Common myeloid progenitor, CD34-positive (primary cell): Measurements from ENCODE around the gene ADH4.
A peak's percentile ranks its signal among the peaks of the same experiment; 100 is the strongest.

Source experiments
- CTCF ChIA-PET: fragments of 350-600 bp; sonication (Branson Sonifier 250); formaldehyde crosslinking; loops from one replicate; lab custom pipeline; 2021; ENCODE audit warnings: antibody characterized with exemption; lab: Charles Lee
- POLR2A ChIA-PET: fragments of 350-600 bp; sonication (Branson Sonifier 250); formaldehyde crosslinking; loops from one replicate; lab custom pipeline; 2021; ENCODE audit warnings: antibody characterized with exemption; lab: Charles Lee
- DNase-seq, 3 donors: peaks; one replicate each; pipeline versions ENCODE4 v3.0.0 to v3.0.0-alpha.2; 2013
- H3K27ac ChIP-seq, 2 experiments: 1 replicate in 1 of 2; 2 replicates in 1 of 2; pipeline ENCODE4 v1.7.0; 2013; ENCODE audit warnings: inconsistent platforms in 2 of 2, low read length in 2 of 2, mild to moderate bottlenecking in 2 of 2, low read depth in 1 of 2, moderate library complexity in 1 of 2; ENCODE audit not compliant: severe bottlenecking in 2 of 2, insufficient read depth in 1 of 2, poor library complexity in 1 of 2
- H3K27me3 ChIP-seq, 5 experiments: replicated peaks in 2 of 5; 1 replicate in 3 of 5; 2 replicates in 2 of 5; pipeline versions ENCODE4 v1.6.1 to v1.7.0; 2013; ENCODE audit warnings: low read length in 4 of 5, mild to moderate bottlenecking in 2 of 5, moderate library complexity in 2 of 5, inconsistent platforms in 1 of 5; ENCODE audit not compliant: insufficient read depth in 5 of 5, control insufficient read depth in 4 of 5
- H3K36me3 ChIP-seq, 4 experiments: 1 replicate in 2 of 4; 2 replicates in 2 of 4; pipeline versions ENCODE4 v1.6.1 to v1.7.0; 2013; ENCODE audit warnings: low read length in 3 of 4, control low read depth in 1 of 4, mild to moderate bottlenecking in 1 of 4; ENCODE audit not compliant: control insufficient read depth in 4 of 4, insufficient read depth in 4 of 4
- H3K4me1 ChIP-seq, 4 experiments: 1 replicate in 3 of 4; 2 replicates in 1 of 4; pipeline versions ENCODE4 v1.6.1 to v1.7.1; 2013; ENCODE audit warnings: low read length in 3 of 4, mild to moderate bottlenecking in 3 of 4, control low read depth in 1 of 4, inconsistent platforms in 1 of 4, moderate library complexity in 1 of 4; ENCODE audit not compliant: control insufficient read depth in 4 of 4, insufficient read depth in 4 of 4; ENCODE audit errors: control extremely low read depth in 1 of 4
- H3K4me3 ChIP-seq, 7 experiments: 1 replicate in 4 of 7; 2 replicates in 3 of 7; pipeline versions ENCODE4 v1.5.1 to v1.7.0; 2013; ENCODE audit warnings: mild to moderate bottlenecking in 7 of 7, low read length in 6 of 7, moderate library complexity in 6 of 7, inconsistent platforms in 2 of 7, low read depth in 2 of 7, control low read depth in 1 of 7; ENCODE audit not compliant: insufficient read depth in 4 of 7, control insufficient read depth in 1 of 7; ENCODE audit errors: extremely low read depth in 1 of 7
- H3K9me3 ChIP-seq, 5 experiments: 1 replicate in 4 of 5; 2 replicates in 1 of 5; pipeline versions ENCODE4 v1.6.1 to v1.7.1; 2013; ENCODE audit warnings: low read length in 4 of 5, mild to moderate bottlenecking in 2 of 5, inconsistent platforms in 1 of 5, low read depth in 1 of 5, moderate library complexity in 1 of 5; ENCODE audit not compliant: control insufficient read depth in 4 of 5, insufficient read depth in 2 of 5; ENCODE audit errors: control extremely low read depth in 1 of 5
- WGBS: methylation state at CpG from one replicate; pipeline ENCODE4 v1.1.5; 2013; ENCODE audit not compliant: insufficient coverage; 5-methylcytosine and 5-hydroxymethylcytosine counted together

Gene ADH4

DNA sequence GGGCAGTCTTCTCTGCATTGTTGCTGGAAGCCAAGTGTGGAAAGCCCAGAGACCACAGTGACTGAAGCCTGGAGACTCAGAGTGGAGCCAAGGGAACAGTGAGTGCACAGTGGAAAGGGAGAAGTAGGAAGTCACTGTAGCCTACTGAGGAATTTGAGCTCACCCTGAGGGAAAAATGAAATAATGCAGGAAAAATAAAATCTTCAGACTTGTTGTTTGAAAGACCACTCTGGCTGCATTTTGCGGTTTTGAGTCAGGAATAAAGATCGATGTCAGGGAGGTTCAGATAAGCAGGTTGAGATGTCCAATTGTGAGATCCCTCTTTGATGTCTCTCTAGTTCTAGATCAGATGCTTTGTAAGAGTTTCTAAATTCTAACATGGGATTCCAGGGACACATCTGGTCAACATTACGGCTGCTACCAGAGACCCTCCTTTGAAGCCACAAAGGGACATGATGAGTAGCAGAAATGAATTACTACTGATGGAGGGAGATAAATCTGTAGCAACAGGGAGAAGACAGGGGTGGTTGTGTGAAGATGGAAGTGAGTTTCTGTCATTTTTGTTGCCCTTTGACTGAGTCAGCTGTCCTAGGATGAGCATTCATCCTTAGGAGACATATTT lies 8.4 kb downstream of the ADH4 start:
- Histone ChIP-seq H3K27me3 (no peaks in the 10 kb centered on the region), H3K9me3 (no peaks in the 10 kb centered on the region), H3K27ac (no peak overlapping the region), H3K36me3 (no peaks in the 10 kb centered on the region), H3K4me3 (no peak overlapping the region), H3K4me1 (no peaks in the 10 kb centered on the region)
- 67% methylated on average over 3 of the region's 3 CpGs for WGBS
- DNase-seq = no peak
- CTCF ChIA-PET = no interaction called here
- POLR2A ChIA-PET = no interaction called here

DNA sequence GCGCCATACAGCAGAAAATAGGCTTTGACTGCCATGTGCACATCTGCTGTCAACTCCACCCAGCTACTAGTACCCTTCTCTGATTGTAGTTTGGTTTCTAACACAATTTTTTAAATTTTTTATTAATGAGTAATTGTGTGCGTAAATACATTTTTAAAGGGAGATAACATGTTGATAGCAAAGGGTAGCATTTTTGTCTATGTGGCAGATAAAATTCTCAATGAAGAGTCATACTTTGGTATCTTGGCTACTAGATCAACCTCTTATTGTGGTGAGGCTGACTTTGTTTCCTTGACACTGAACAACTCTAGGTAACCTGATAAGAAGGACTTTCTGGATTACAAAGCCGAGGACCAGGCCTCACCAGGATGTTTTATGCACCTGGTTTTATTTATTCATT lies 9.5 kb downstream of the ADH4 start:
- H3K4me1 ChIP-seq = no peaks in the 10 kb centered on the region
- 100% methylated on average over 2 of the region's 3 CpGs for WGBS
- H3K36me3 ChIP-seq = no peaks in the 10 kb centered on the region
- H3K27me3 ChIP-seq = no peaks in the 10 kb centered on the region
- no peak overlapping the region for H3K27ac ChIP-seq
- H3K4me3 ChIP-seq = no peak overlapping the region
- no peaks in the 10 kb centered on the region for H3K9me3 ChIP-seq
- CTCF ChIA-PET = no interaction called here
- no peak for DNase-seq
- POLR2A ChIA-PET = no interaction called here

DNA sequence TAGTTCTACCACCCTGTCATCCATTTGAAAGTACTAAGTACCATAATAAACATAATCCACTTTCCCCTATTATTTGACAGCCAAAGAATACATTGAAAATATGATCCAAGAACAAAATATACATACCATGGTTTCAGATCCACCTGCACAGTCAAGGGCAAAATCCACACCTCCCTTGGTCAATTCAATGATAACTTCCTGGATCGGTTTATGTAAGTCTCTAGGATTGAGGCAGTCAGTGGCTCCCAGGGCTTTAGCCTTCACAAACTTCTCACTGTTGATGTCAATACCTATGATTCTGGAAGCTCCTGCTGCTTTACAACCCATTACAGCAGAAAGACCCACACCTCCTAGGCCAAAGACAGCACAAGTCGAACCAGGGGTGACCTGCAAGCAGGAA lies 12.7 kb downstream of the ADH4 start:
- H3K4me1 ChIP-seq = no peaks in the 10 kb centered on the region
- no peak overlapping the region for H3K27ac ChIP-seq
- H3K27me3 ChIP-seq = no peaks in the 10 kb centered on the region
- peaks cover 0 to 1% (median 0%) of the 10 kb centered on the region in 5 experiments for H3K9me3 ChIP-seq
- H3K4me3 ChIP-seq = no peak overlapping the region
- 100% methylated on average over 1 of the region's 2 CpGs for WGBS
- H3K36me3 ChIP-seq = no peaks in the 10 kb centered on the region
- ChIA-PET POLR2A (no interaction called here), CTCF (interaction anchor here (0.7 to 1.2 kb wide), 2 partner anchors 9 to 300 kb away, joined by 3 read pairs; no protein-coding TSS in a partner anchor)
- DNase-seq = no peak

DNA sequence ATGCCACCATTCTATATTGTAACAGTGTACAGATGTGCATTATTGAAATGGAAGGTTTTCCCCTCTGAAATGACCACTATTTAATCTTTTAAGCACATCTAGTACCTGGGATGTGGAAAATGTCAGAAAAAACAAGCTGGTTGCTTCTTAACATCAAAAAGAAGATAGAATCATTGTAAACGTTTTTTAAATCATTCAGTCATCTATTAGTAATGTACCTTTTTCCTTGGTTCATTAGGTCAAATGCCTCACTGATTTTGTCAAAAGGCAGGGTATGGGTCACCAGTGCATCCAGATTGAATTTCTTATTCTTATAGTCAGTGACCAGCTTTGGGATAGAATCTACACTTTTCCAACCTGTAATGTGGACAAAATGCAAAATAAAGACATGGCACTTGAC lies 17.7 kb downstream of the ADH4 start:
- no peaks in the 10 kb centered on the region for H3K27me3 ChIP-seq
- 100% methylated on average over 1 of the region's 1 CpG for WGBS
- H3K27ac ChIP-seq = no peak overlapping the region
- peaks cover 0 to 4% (median 0%) of the 10 kb centered on the region in 5 experiments for H3K9me3 ChIP-seq
- no peaks in the 10 kb centered on the region for H3K36me3 ChIP-seq
- DNase-seq = no peak
- POLR2A ChIA-PET = no interaction called here
- H3K4me1 ChIP-seq = no peaks in the 10 kb centered on the region
- H3K4me3 ChIP-seq = no peak overlapping the region
- CTCF ChIA-PET = no interaction called here

DNA sequence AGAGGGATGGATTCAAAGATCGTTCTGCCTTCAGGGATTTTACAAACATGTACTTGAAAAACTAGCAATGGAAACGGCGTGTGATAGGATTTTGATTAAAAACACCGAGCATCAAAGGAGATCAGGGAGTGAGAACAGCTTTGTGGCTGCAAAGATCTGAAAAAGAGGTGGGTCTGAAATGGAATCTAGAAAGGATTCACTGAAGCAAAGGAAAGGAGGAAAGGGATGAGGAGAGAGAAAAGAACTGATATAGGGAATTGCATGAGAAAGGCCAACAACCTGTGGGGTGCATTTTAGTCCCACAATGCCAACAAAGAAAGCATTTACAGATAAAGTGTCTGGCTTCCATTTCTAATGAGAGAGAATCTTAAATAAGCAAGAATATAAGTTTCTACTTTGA lies 23.1 kb downstream of the ADH4 start:
- H3K36me3 ChIP-seq = no peaks in the 10 kb centered on the region
- no peak for DNase-seq
- ChIA-PET CTCF (interaction anchor here (1.7 kb wide), 1 partner anchor 342 kb away, joined by 8 read pairs; no protein-coding TSS in a partner anchor), POLR2A (no interaction called here)
- no peak overlapping the region for H3K27ac ChIP-seq
- H3K27me3 ChIP-seq = no peaks in the 10 kb centered on the region
- no peaks in the 10 kb centered on the region for H3K4me1 ChIP-seq
- 95% methylated on average over 4 of the region's 4 CpGs for WGBS
- H3K4me3 ChIP-seq = no peak overlapping the region
- peaks cover 0 to 3% (median 0%) of the 10 kb centered on the region in 5 experiments for H3K9me3 ChIP-seq

DNA sequence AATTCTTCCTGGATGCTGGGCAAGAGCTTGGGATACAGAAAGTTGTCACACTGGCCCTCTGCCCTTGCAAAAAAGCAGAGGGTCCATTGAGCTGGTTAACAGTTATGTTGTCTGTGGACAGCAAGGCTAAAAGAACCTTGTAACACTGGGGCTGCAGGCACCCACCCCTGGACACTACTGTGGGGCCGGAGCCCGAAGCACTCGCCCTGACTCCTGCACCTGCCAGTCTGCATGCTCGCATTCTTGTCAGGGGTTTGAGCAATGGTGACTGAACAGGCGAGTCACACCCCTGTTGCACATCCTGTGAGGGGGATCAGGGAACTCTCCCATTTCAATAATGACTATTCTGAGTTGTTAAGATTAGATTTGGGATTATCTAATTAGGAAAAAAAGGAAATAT lies 23.6 kb downstream of the ADH4 start:
- ChIA-PET POLR2A (interaction anchor here (0.6 kb wide), 1 partner anchor 20 kb away, joined by 3 read pairs; no protein-coding TSS in a partner anchor), CTCF (interaction anchor here (1.7 kb wide), 1 partner anchor 343 kb away, joined by 8 read pairs; no protein-coding TSS in a partner anchor)
- WGBS = 96% methylated on average over 5 of the region's 5 CpGs
- Histone ChIP-seq H3K4me3 (no peak overlapping the region), H3K9me3 (peaks cover 0 to 3% (median 0%) of the 10 kb centered on the region in 5 experiments), H3K27me3 (no peaks in the 10 kb centered on the region), H3K27ac (no peak overlapping the region), H3K36me3 (no peaks in the 10 kb centered on the region), H3K4me1 (no peaks in the 10 kb centered on the region)
- no peak for DNase-seq

DNA sequence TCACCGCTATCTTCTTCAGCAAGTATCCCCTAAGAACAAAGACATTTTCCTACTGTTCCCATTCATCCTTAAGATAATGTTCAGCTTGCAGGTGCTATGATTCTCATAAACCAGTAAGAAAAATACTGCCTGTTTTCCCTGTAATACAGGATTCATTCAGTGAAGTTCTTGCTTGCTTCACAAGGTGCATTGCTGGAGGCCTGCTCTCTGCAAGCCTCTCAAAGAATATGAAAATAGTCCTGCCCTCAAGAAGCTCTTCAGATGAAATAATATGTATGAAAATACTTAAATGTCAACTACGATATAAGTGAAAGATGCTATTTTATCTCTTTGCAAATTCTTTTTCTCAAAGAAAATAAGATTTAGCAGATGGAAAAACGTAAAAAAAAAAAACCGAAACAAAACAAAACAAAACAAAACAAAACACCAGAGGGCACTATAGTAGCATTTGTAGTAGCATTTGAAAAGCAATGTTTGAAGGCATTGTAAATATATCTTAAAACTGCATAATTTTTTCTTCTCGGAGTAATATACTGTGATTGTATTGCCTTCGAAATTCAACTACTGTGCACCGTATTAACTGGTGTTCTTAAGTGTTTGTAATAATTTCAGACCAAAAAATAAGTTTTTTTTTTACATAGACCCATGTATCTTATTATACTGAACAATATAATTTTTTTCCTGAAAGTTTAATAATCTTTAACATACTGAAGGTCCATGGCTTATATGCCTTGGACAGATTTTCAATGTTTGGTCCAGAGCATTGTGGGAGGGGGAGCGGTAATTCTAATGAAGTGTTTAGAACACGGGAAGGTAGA lies 26.0 kb downstream of the ADH4 start:
- no peaks in the 10 kb centered on the region for H3K36me3 ChIP-seq
- H3K4me3 ChIP-seq = no peak overlapping the region
- H3K4me1 ChIP-seq = no peaks in the 10 kb centered on the region
- H3K27me3 ChIP-seq = no peaks in the 10 kb centered on the region
- DNase-seq = peak; percentile 22 to 40 (median 38)
- WGBS = 100% methylated on average over 1 of the region's 9 CpGs
- no peak overlapping the region for H3K27ac ChIP-seq
- ChIA-PET POLR2A (no interaction called here), CTCF (interaction anchor here (1.3 to 2.0 kb wide), 3 partner anchors 17 to 345 kb away, joined by 3 to 6 read pairs (median 4); no protein-coding TSS in a partner anchor)
- H3K9me3 ChIP-seq = peaks cover 0 to 3% (median 0%) of the 10 kb centered on the region in 5 experiments
